HG03457 (cell line): ENCODE results near the gene BPIFB4.

Experiments
- ATAC-seq: cut with Tn5 transposase; IDR thresholded peaks from one replicate; pipeline ENCODE4 v1.9.1; 2021; ENCODE audit warnings: moderate number of reproducible peaks; ENCODE audit not compliant: unreplicated experiment

The BPIFB4 gene

GRCh38 chr20:33154252-33154651 is 74.8 kb downstream of the BPIFB4 start:
- no peak for ATAC-seq

DNA sequence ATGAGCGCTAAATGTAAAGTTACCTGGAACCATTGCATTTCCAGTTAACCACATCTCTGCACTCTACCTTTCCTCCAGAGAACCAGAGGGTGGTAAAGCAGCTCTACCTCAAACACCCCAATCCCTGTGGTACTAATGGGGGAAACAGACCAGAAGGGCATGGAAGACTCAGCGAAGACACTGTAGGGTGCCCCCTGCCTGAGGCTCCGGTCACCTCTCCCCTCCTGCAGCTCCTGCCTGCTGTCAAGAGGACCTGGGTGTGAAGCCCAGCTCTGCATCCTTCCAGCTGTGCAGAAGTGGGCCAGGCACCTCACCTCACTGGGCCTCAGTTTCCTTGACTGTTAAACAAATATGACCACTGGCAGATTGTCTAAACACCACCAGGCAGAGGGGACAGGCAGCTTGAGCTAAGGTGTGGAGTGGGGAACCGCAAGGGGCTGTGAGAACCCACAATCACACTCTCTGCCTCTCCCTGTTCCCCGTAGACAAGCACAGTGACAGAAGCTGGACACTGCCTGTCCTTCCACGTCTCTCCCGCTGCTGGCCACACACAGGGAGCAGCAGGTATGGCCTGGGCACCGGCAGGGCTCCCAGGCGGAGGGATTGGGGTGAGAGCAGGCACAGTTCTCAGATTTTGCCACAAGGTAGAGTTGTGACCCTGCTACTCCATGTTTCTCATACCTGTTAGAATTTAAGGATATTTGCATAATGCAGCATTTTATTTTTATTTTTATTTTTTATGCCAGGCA is 79.4 kb downstream of the BPIFB4 start:
- ATAC-seq, result no peak

DNA sequence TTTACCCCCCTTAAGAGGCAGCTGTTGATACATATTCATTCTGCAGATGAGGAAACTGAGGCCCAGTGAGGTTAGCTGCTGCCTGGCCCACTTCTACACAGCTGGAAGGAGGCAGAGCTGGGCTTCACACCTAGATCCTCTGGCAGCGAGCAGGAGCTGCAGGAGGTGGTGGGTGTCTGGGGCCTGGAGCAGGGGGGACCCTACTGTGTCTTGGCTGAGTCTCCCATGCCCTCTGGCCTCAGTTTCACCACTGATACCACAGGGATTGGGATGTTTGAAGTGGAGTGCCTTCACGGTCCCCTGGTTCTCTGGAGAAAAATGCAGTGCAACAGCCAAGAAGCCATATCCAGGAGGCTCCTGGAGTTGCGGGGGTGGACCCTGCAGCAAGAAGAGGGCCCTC is 80.3 kb downstream of the BPIFB4 start:
- no peak for ATAC-seq

- no peak for ATAC-seq
These were observed 81.2 kb downstream of the BPIFB4 start for GRCh38 chr20:33160681-33161080.
